ENCODE results near the gene CHCHD2. TPM values are rescaled to one million over a fixed set of nuclear protein-coding genes. Genes with fewer than 3 reads are reported as not detected.
"Not testable (repeated sequence)": the region's sequence is repeated elsewhere in the genome, so short reads cannot be mapped to it uniquely, and the experiment has no call there.

CHCHD2 gene
- total RNA-seq, 1 experiment from 2014 or later, result 218 TPM

GRCh38 chr7:56092789-56093531 lies 13.3 kb downstream of the CHCHD2 start, which contains the start of gene PHKG1:
TSS of gene PHKG1 (minus strand) at chr7:56092952. CDS start at chr7:56088941, 4,011 bp downstream.
- H3K36me3 Mint-ChIP-seq (ENCODE audit: insufficient read depth in 1 of 3, low read depth in 3 of 3), result peaks cover 0 to 2% (median 0%) of the 10 kb centered on the region in 3 experiments; a peak in 2 of 7 replicates
- peaks cover 0 to 8% of the 10 kb centered on the region in 2 experiments; a peak in 2 of 5 replicates for H3K9me3 Mint-ChIP-seq
- H3K9me3 ChIP-seq (ENCODE audit: control insufficient read depth, low read depth, low read length), result no peaks in the 10 kb centered on the region

GRCh38 chr7:56092388-56092787 lies 13.9 kb downstream of the CHCHD2 start:
- not testable (repeated sequence) for H3K14ac ChIP-seq (ENCODE audit: insufficient read depth, low read length); H3K79me2 ChIP-seq (ENCODE audit: insufficient read depth, low read length); H3K56ac ChIP-seq (ENCODE audit: insufficient read length, low read depth, low read length); H2BK12ac ChIP-seq (ENCODE audit: insufficient read length, low read depth, low read length); H2BK120ac ChIP-seq (ENCODE audit: low read depth, low read length, poor library complexity, severe bottlenecking); H3K23ac ChIP-seq (ENCODE audit: insufficient read length, low read depth, low read length); H2AK5ac ChIP-seq (ENCODE audit: insufficient read length, low read length); H3K18ac ChIP-seq (ENCODE audit: insufficient read length, low read depth, low read length); H4K20me1 ChIP-seq (ENCODE audit: control insufficient read depth, insufficient read depth, insufficient read length); H3K4me3 Mint-ChIP-seq; H3K27ac Mint-ChIP-seq; DNase-seq; H3K9me3 ChIP-seq (ENCODE audit: control insufficient read depth, low read depth, low read length); H3T11ph ChIP-seq (ENCODE audit: low read length); H3K4me1 ChIP-seq (ENCODE audit: insufficient read depth, low read length); H3K4me1 Mint-ChIP-seq; H3K27me3 Mint-ChIP-seq (ENCODE audit: low read depth); H3K27ac ChIP-seq (ENCODE audit: insufficient read length, low read depth, low read length); H4K91ac ChIP-seq (ENCODE audit: insufficient read length, low read depth, low read length); H3K36me3 Mint-ChIP-seq (ENCODE audit: insufficient read depth in 1 of 3, low read depth in 3 of 3); H3K9ac ChIP-seq (ENCODE audit: extremely low read depth, insufficient read length, low read length); H2BK5ac ChIP-seq (ENCODE audit: insufficient read length, low read length); H3K4me2 ChIP-seq (ENCODE audit: insufficient read depth, insufficient read length, low read length); H4K5ac ChIP-seq (ENCODE audit: insufficient read length, low read depth, low read length); H3K23me2 ChIP-seq (ENCODE audit: insufficient read length, low read depth, low read length, poor library complexity, severe bottlenecking); H4K8ac ChIP-seq (replicated peaks; ENCODE audit: insufficient read length, low read depth, low read length); H3K4ac ChIP-seq (ENCODE audit: low read depth, low read length); H2AFZ ChIP-seq (ENCODE audit: low read length); H3K79me1 ChIP-seq (ENCODE audit: insufficient read depth, low read depth, low read length, poor library complexity, severe bottlenecking); H2BK20ac ChIP-seq (ENCODE audit: low read depth, low read length, poor library complexity, severe bottlenecking); H2BK15ac ChIP-seq (ENCODE audit: low read depth, low read length); H3K9me3 Mint-ChIP-seq; H3K27me3 ChIP-seq (ENCODE audit: insufficient read depth, low read length)
- no CpG with 5 or more reads among the region's 6 CpGs for WGBS (ENCODE audit: extremely low coverage, insufficient read length, low lambda C conversion rate)

More at GRCh38 chr7:56092789-56093531, 13.3 kb downstream of the CHCHD2 start, which contains the start of gene PHKG1:
- no CpG with 5 or more reads among the region's 19 CpGs for WGBS (ENCODE audit: extremely low coverage, insufficient read length, low lambda C conversion rate)
- TF ChIP-seq, protein P1, sequence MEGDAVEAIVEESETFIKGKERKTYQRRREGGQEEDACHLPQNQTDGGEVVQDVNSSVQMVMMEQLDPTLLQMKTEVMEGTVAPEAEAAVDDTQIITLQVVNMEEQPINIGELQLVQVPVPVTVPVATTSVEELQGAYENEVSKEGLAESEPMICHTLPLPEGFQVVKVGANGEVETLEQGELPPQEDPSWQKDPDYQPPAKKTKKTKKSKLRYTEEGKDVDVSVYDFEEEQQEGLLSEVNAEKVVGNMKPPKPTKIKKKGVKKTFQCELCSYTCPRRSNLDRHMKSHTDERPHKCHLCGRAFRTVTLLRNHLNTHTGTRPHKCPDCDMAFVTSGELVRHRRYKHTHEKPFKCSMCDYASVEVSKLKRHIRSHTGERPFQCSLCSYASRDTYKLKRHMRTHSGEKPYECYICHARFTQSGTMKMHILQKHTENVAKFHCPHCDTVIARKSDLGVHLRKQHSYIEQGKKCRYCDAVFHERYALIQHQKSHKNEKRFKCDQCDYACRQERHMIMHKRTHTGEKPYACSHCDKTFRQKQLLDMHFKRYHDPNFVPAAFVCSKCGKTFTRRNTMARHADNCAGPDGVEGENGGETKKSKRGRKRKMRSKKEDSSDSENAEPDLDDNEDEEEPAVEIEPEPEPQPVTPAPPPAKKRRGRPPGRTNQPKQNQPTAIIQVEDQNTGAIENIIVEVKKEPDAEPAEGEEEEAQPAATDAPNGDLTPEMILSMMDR (conservative IDR thresholded peaks at IDR 0.05), result peak; percentile 61
- H3T11ph ChIP-seq (ENCODE audit: low read length), result no peak within 1 kb of the TSS
- H2AFZ ChIP-seq (ENCODE audit: low read length), result no peak within 1 kb of the TSS
- no peaks in the 10 kb centered on the region for H3K27me3 ChIP-seq (ENCODE audit: insufficient read depth, low read length)
- no peak within 1 kb of the TSS for H2AK5ac ChIP-seq (ENCODE audit: insufficient read length, low read length)
- H2BK120ac ChIP-seq (ENCODE audit: low read depth, low read length, poor library complexity, severe bottlenecking), result no peak within 1 kb of the TSS
- H4K8ac ChIP-seq (replicated peaks; ENCODE audit: insufficient read length, low read depth, low read length), result no peak within 1 kb of the TSS
- no peaks in the 10 kb centered on the region for H3K79me1 ChIP-seq (ENCODE audit: insufficient read depth, low read depth, low read length, poor library complexity, severe bottlenecking)
- H3K4ac ChIP-seq (ENCODE audit: low read depth, low read length), result no peak within 1 kb of the TSS
- no peak within 1 kb of the TSS for H2BK5ac ChIP-seq (ENCODE audit: insufficient read length, low read length)
- no peak within 1 kb of the TSS for H3K4me2 ChIP-seq (ENCODE audit: insufficient read depth, insufficient read length, low read length)
- peak; percentile 48 for DNase-seq
- no peak within 1 kb of the TSS for H3K27ac ChIP-seq (ENCODE audit: insufficient read length, low read depth, low read length)
- no peak within 1 kb of the TSS for H4K91ac ChIP-seq (ENCODE audit: insufficient read length, low read depth, low read length)
- H3K4me1 ChIP-seq (ENCODE audit: insufficient read depth, low read length), result no peaks in the 10 kb centered on the region
- H3K23me2 ChIP-seq (ENCODE audit: insufficient read length, low read depth, low read length, poor library complexity, severe bottlenecking), result no peaks in the 10 kb centered on the region
- no peak within 1 kb of the TSS for H3K23ac ChIP-seq (ENCODE audit: insufficient read length, low read depth, low read length)
- no peak within 1 kb of the TSS for H3K14ac ChIP-seq (ENCODE audit: insufficient read depth, low read length)
- H3K18ac ChIP-seq (ENCODE audit: insufficient read length, low read depth, low read length), result no peak within 1 kb of the TSS
- no peak within 1 kb of the TSS for H4K5ac ChIP-seq (ENCODE audit: insufficient read length, low read depth, low read length)
- H3K56ac ChIP-seq (ENCODE audit: insufficient read length, low read depth, low read length), result no peak within 1 kb of the TSS
- no peaks in the 10 kb centered on the region for H4K20me1 ChIP-seq (ENCODE audit: control insufficient read depth, insufficient read depth, insufficient read length)
- no peak within 1 kb of the TSS for H3K9ac ChIP-seq (ENCODE audit: extremely low read depth, insufficient read length, low read length)
- H2BK15ac ChIP-seq (ENCODE audit: low read depth, low read length), result no peak within 1 kb of the TSS
- H3K27ac Mint-ChIP-seq, result peak within 1 kb of the TSS in 2 of 3 experiments; percentile 57 to 87; a peak in 2 of 7 replicates
- no peak within 1 kb of the TSS for H2BK12ac ChIP-seq (ENCODE audit: insufficient read length, low read depth, low read length)
- no peaks in the 10 kb centered on the region for H3K79me2 ChIP-seq (ENCODE audit: insufficient read depth, low read length)
- no peaks in the 10 kb centered on the region for H3K27me3 Mint-ChIP-seq (ENCODE audit: low read depth)
- H3K4me1 Mint-ChIP-seq, result no peaks in the 10 kb centered on the region
- H3K4me3 Mint-ChIP-seq, result no peak within 1 kb of the TSS
- H2BK20ac ChIP-seq (ENCODE audit: low read depth, low read length, poor library complexity, severe bottlenecking), result no peak within 1 kb of the TSS

Data from H9 (cell line).